Natural killer cell treated with Interleukin-12 subunit alpha and Interleukin-12 subunit beta and Interleukin-15 and Interleukin-18, amount 100 ng/mL, for 72 hours (primary cell): ENCODE measurements around the gene JAKMIP1. TPM values are rescaled to one million over a fixed set of nuclear protein-coding genes. Genes with fewer than 3 reads are reported as not detected.

Source experiments
- ATAC-seq, 2 donors: fragments of 150-1000 bp; cut with Tn5 transposase in 1 of 2; sonication (Bioruptor Pico), chemical (Tn5 transposase) in 1 of 2; 2 replicates each; pipeline ENCODE4 v1.10.0; 2021
- DNase-seq: peaks from one replicate; pipeline ENCODE4 v3.0.0; 2022; ENCODE audit warnings: low spot score
- H3K27ac Mint-ChIP-seq, 2 donors: 1 replicate in 1 of 2; 2 replicates in 1 of 2; pipeline ENCODE4 v1.8.0; 2022; ENCODE audit warnings: mixed read lengths in 2 of 2, mild to moderate bottlenecking in 1 of 2, moderate library complexity in 1 of 2
- H3K27me3 Mint-ChIP-seq, 2 donors: 1 replicate in 1 of 2; 2 replicates in 1 of 2; pipeline ENCODE4 v1.8.0; 2022; ENCODE audit warnings: mixed read lengths in 2 of 2
- H3K36me3 Mint-ChIP-seq: one replicate; pipeline ENCODE4 v1.8.0; 2022; ENCODE audit warnings: mixed read lengths
- H3K4me1 Mint-ChIP-seq, 2 donors: 1 replicate in 1 of 2; 2 replicates in 1 of 2; pipeline ENCODE4 v1.8.0; 2022; ENCODE audit warnings: low read depth in 2 of 2, mixed read lengths in 2 of 2, mild to moderate bottlenecking in 1 of 2
- H3K4me3 Mint-ChIP-seq: one replicate; pipeline ENCODE4 v1.8.0; 2022; ENCODE audit warnings: mixed read lengths
- H3K9me3 Mint-ChIP-seq: 2 replicates; pipeline ENCODE4 v1.8.0; 2022; ENCODE audit warnings: mixed read lengths
- total RNA-seq, 2 donors: library from RNA; stranded (reverse); gene quantifications; one replicate each; pipeline ENCODE4 v1.2.3, GENCODE V29; 2022

The JAKMIP1 gene
- total RNA-seq, 2 donors from 2014 or later = 16.3 to 66.7 TPM

GRCh38 chr4:6232836-6233785, 32.8 kb upstream of the JAKMIP1 start:
- no peak overlapping the region for H3K27ac Mint-ChIP-seq
- DNase-seq (no peak), ATAC-seq (no peak)
- no peaks in the 10 kb centered on the region for H3K9me3 Mint-ChIP-seq
- H3K27me3 Mint-ChIP-seq = peaks cover 0 to 10% of the 10 kb centered on the region in 2 donors
- H3K4me3 Mint-ChIP-seq = no peak overlapping the region
- H3K36me3 Mint-ChIP-seq = no peaks in the 10 kb centered on the region
- H3K4me1 Mint-ChIP-seq = peaks cover 3 to 8% of the 10 kb centered on the region in 2 donors

GRCh38 chr4:6231663-6232165, 31.4 kb upstream of the JAKMIP1 start:
- H3K36me3 Mint-ChIP-seq = no peaks in the 10 kb centered on the region
- H3K27me3 Mint-ChIP-seq = peaks cover 0 to 10% of the 10 kb centered on the region in 2 donors
- no peak overlapping the region for H3K4me3 Mint-ChIP-seq
- H3K9me3 Mint-ChIP-seq = no peaks in the 10 kb centered on the region
- ATAC-seq (no peak), DNase-seq (no peak)
- peaks cover 3 to 8% of the 10 kb centered on the region in 2 donors for H3K4me1 Mint-ChIP-seq
- H3K27ac Mint-ChIP-seq = no peak overlapping the region

- DNase-seq = no peak
- Mint-ChIP-seq H3K36me3 (no peaks in the 10 kb centered on the region), H3K27ac (no peak overlapping the region), H3K27me3 (peaks cover 0 to 8% of the 10 kb centered on the region in 2 donors), H3K9me3 (no peaks in the 10 kb centered on the region), H3K4me1 (peaks cover 3 to 8% of the 10 kb centered on the region in 2 donors), H3K4me3 (no peak overlapping the region)
- ATAC-seq = peak in 1 of 2 donors; percentile 4
These were observed 30.7 kb upstream of the JAKMIP1 start for GRCh38 chr4:6230827-6231662.

GRCh38 chr4:6230502-6230785, 30.1 kb upstream of the JAKMIP1 start:
- no peaks in the 10 kb centered on the region for H3K36me3 Mint-ChIP-seq
- peaks cover 3 to 8% of the 10 kb centered on the region in 2 donors for H3K4me1 Mint-ChIP-seq
- H3K27me3 Mint-ChIP-seq = peaks cover 6 to 11% of the 10 kb centered on the region in 2 donors
- H3K9me3 Mint-ChIP-seq = no peaks in the 10 kb centered on the region
- no peak overlapping the region for H3K27ac Mint-ChIP-seq
- ATAC-seq (no peak), DNase-seq (no peak)
- H3K4me3 Mint-ChIP-seq = no peak overlapping the region

GRCh38 chr4:6229671-6230501, 29.5 kb upstream of the JAKMIP1 start:
- ATAC-seq (no peak), DNase-seq (no peak)
- H3K27ac Mint-ChIP-seq = no peak overlapping the region
- H3K4me3 Mint-ChIP-seq = no peak overlapping the region
- H3K36me3 Mint-ChIP-seq = no peaks in the 10 kb centered on the region
- H3K27me3 Mint-ChIP-seq = peaks cover 7 to 11% of the 10 kb centered on the region in 2 donors
- H3K4me1 Mint-ChIP-seq = peaks cover 3 to 8% of the 10 kb centered on the region in 2 donors
- no peaks in the 10 kb centered on the region for H3K9me3 Mint-ChIP-seq

- H3K36me3 Mint-ChIP-seq = no peaks in the 10 kb centered on the region
- ATAC-seq (no peak), DNase-seq (no peak)
- peaks cover 7 to 11% of the 10 kb centered on the region in 2 donors for H3K27me3 Mint-ChIP-seq
- peaks cover 3 to 8% of the 10 kb centered on the region in 2 donors for H3K4me1 Mint-ChIP-seq
- H3K9me3 Mint-ChIP-seq = no peaks in the 10 kb centered on the region
- H3K27ac Mint-ChIP-seq = no peak overlapping the region
- no peak overlapping the region for H3K4me3 Mint-ChIP-seq
These were observed 28.7 kb upstream of the JAKMIP1 start for GRCh38 chr4:6229095-6229494.

GRCh38 chr4:6228158-6229067, 28.1 kb upstream of the JAKMIP1 start:
- no peaks in the 10 kb centered on the region for H3K9me3 Mint-ChIP-seq

GRCh38 chr4:6227412-6228157, 27.2 kb upstream of the JAKMIP1 start:
- ATAC-seq (no peak), DNase-seq (no peak)
- H3K36me3 Mint-ChIP-seq = no peaks in the 10 kb centered on the region
- no peak overlapping the region for H3K4me3 Mint-ChIP-seq
- H3K9me3 Mint-ChIP-seq = no peaks in the 10 kb centered on the region
- peaks cover 7 to 14% of the 10 kb centered on the region in 2 donors for H3K27me3 Mint-ChIP-seq
- peaks cover 3 to 8% of the 10 kb centered on the region in 2 donors for H3K4me1 Mint-ChIP-seq
- H3K27ac Mint-ChIP-seq = no peak overlapping the region

More at GRCh38 chr4:6228158-6229067, 28.1 kb upstream of the JAKMIP1 start:
- H3K27ac Mint-ChIP-seq = no peak overlapping the region
- ATAC-seq (no peak), DNase-seq (no peak)
- H3K4me1 Mint-ChIP-seq = peaks cover 3 to 8% of the 10 kb centered on the region in 2 donors
- peaks cover 7 to 12% of the 10 kb centered on the region in 2 donors for H3K27me3 Mint-ChIP-seq
- H3K4me3 Mint-ChIP-seq = no peak overlapping the region
- no peaks in the 10 kb centered on the region for H3K36me3 Mint-ChIP-seq

GRCh38 chr4:6226506-6226905, 26.2 kb upstream of the JAKMIP1 start:
- DNase-seq (no peak), ATAC-seq (no peak)
- Mint-ChIP-seq H3K27me3 (peaks cover 7 to 16% of the 10 kb centered on the region in 2 donors), H3K27ac (no peak overlapping the region), H3K36me3 (no peaks in the 10 kb centered on the region), H3K9me3 (no peaks in the 10 kb centered on the region), H3K4me1 (peaks cover 3 to 8% of the 10 kb centered on the region in 2 donors), H3K4me3 (no peak overlapping the region)

- peaks cover 7 to 20% of the 10 kb centered on the region in 2 donors for H3K27me3 Mint-ChIP-seq
- DNase-seq = no peak
- no peak overlapping the region for H3K4me3 Mint-ChIP-seq
- no peak for ATAC-seq
- H3K36me3 Mint-ChIP-seq = no peaks in the 10 kb centered on the region
- H3K9me3 Mint-ChIP-seq = no peaks in the 10 kb centered on the region
- H3K27ac Mint-ChIP-seq = no peak overlapping the region
- H3K4me1 Mint-ChIP-seq = peaks cover 3 to 8% of the 10 kb centered on the region in 2 donors
These were observed 25.1 kb upstream of the JAKMIP1 start for GRCh38 chr4:6225469-6225868.

GRCh38 chr4:6224735-6225134, 24.4 kb upstream of the JAKMIP1 start:
- H3K36me3 Mint-ChIP-seq = no peaks in the 10 kb centered on the region
- DNase-seq = no peak
- no peak overlapping the region for H3K4me3 Mint-ChIP-seq
- peaks cover 7 to 20% of the 10 kb centered on the region in 2 donors for H3K27me3 Mint-ChIP-seq
- no peak for ATAC-seq
- H3K27ac Mint-ChIP-seq = no peak overlapping the region
- H3K9me3 Mint-ChIP-seq = no peaks in the 10 kb centered on the region
- peaks cover 3 to 8% of the 10 kb centered on the region in 2 donors for H3K4me1 Mint-ChIP-seq

GRCh38 chr4:6222761-6223292, 22.5 kb upstream of the JAKMIP1 start:
- DNase-seq (no peak), ATAC-seq (no peak)
- peaks cover 0 to 14% of the 10 kb centered on the region in 2 donors for H3K4me1 Mint-ChIP-seq
- no peaks in the 10 kb centered on the region for H3K36me3 Mint-ChIP-seq
- H3K4me3 Mint-ChIP-seq = no peak overlapping the region
- no peaks in the 10 kb centered on the region for H3K9me3 Mint-ChIP-seq
- no peak overlapping the region for H3K27ac Mint-ChIP-seq
- H3K27me3 Mint-ChIP-seq = peaks cover 24 to 26% of the 10 kb centered on the region in 2 donors
